NCI-H2029 (cell line): ENCODE results near the gene SETX.

Experiments used
- DNase-seq: peaks from one replicate; lab custom pipeline; 2025; lab: John Stamatoyannopoulos, UW

Gene SETX

GRCh38 chr9:132216861-132217619, 137.7 kb downstream of the SETX start:
- no peak for DNase-seq

- DNase-seq = peak; percentile 91
Observed at GRCh38 chr9:132214027-132214622, 140.7 kb downstream of the SETX start.

- no peak for DNase-seq
Observed at GRCh38 chr9:132211570-132211969, 143.2 kb downstream of the SETX start.
